GM23338 (cell line): ENCODE data around the gene LCN10. TPM values are rescaled to one million over a fixed set of nuclear protein-coding genes. Genes with fewer than 3 reads are reported as not detected.

ENCODE experiments used
- ATAC-seq: fragments of 200-7000 bp; cut with Tn5 transposase; 3 replicates; pipeline ENCODE4 v1.9.1; 2020
- DNase-seq: peaks from one replicate; pipeline ENCODE4 v3.0.0-alpha.2; 2015; ENCODE audit warnings: low spot score
- H2AFZ ChIP-seq: fragments of 200-600 bp; sonication (generic); 2 replicates; pipeline ENCODE4 v1.8.0; 2016; ENCODE audit warnings: antibody characterized with exemption, mild to moderate bottlenecking, moderate library complexity
- H3F3A ChIP-seq: fragments of 200-600 bp; sonication (generic); replicated peaks from 2 replicates; pipeline ENCODE4 v1.8.0; 2017; ENCODE audit warnings: antibody characterized with exemption, mixed run types, low read depth
- H3K27ac ChIP-seq: fragments of 200-600 bp; sonication (generic); 2 replicates; pipeline ENCODE4 v1.6.1; 2016; ENCODE audit warnings: low read depth
- H3K27me3 ChIP-seq: fragments of 200-600 bp; sonication (generic); 2 replicates; pipeline ENCODE4 v1.8.0; 2016; ENCODE audit warnings: mild to moderate bottlenecking, mixed run types, moderate library complexity; ENCODE audit not compliant: insufficient read depth
- H3K36me3 ChIP-seq: fragments of 200-600 bp; sonication (generic); 2 replicates; pipeline ENCODE4 v1.8.0; 2016; ENCODE audit warnings: mild to moderate bottlenecking; ENCODE audit not compliant: insufficient read depth
- H3K4me1 ChIP-seq: fragments of 200-600 bp; sonication (generic); 2 replicates; pipeline ENCODE4 v1.8.0; 2016; ENCODE audit warnings: mild to moderate bottlenecking, moderate library complexity; ENCODE audit not compliant: insufficient read depth
- H3K4me2 ChIP-seq: fragments of 200-600 bp; sonication (generic); 2 replicates; pipeline ENCODE4 v1.7.1; 2017; ENCODE audit warnings: mixed run types
- H3K4me3 ChIP-seq: fragments of 200-600 bp; sonication (generic); 2 replicates; pipeline ENCODE4 v1.6.1; 2016; ENCODE audit warnings: mixed run types
- H3K79me2 ChIP-seq: fragments of 200-600 bp; sonication (generic); replicated peaks from 2 replicates; pipeline ENCODE4 v1.8.0; 2017; ENCODE audit warnings: mild to moderate bottlenecking; ENCODE audit not compliant: insufficient read depth
- H3K9me2 ChIP-seq: fragments of 200-600 bp; sonication (generic); 2 replicates; pipeline ENCODE4 v1.8.0; 2017; ENCODE audit not compliant: insufficient read depth
- H4K20me1 ChIP-seq: fragments of 200-600 bp; sonication (generic); replicated peaks from 2 replicates; pipeline ENCODE4 v1.8.0; 2017; ENCODE audit warnings: mild to moderate bottlenecking; ENCODE audit not compliant: insufficient read depth
- H3K27ac Mint-ChIP-seq: 2 replicates; pipeline ENCODE4 v1.8.0; 2020; ENCODE audit warnings: inconsistent platforms, mild to moderate bottlenecking, moderate library complexity, mixed read lengths
- H3K27me3 Mint-ChIP-seq: 3 replicates; pipeline ENCODE4 v1.8.0; 2022; ENCODE audit warnings: low read depth, mild to moderate bottlenecking, moderate library complexity, mixed read lengths, inconsistent platforms; ENCODE audit not compliant: insufficient read depth, poor library complexity
- H3K36me3 Mint-ChIP-seq: 3 replicates; pipeline ENCODE4 v1.8.0; 2021; ENCODE audit warnings: low read depth, mild to moderate bottlenecking, inconsistent platforms, moderate library complexity, mixed read lengths
- H3K4me1 Mint-ChIP-seq: 3 replicates; pipeline ENCODE4 v1.8.0; 2020; ENCODE audit warnings: mild to moderate bottlenecking, inconsistent platforms, mixed read lengths
- H3K4me3 Mint-ChIP-seq: 3 replicates; pipeline ENCODE4 v1.8.0; 2021; ENCODE audit warnings: moderate library complexity, mild to moderate bottlenecking, inconsistent platforms, mixed read lengths
- H3K9me3 Mint-ChIP-seq: 3 replicates; pipeline ENCODE4 v1.8.0; 2020; ENCODE audit warnings: moderate library complexity, mild to moderate bottlenecking, inconsistent platforms, mixed read lengths
- CREB1 ChIP-seq: fragments of 250-450 bp; sonication (Bioruptor Pico); IDR thresholded peaks from 2 replicates; pipeline ENCODE4 v1.5.0; 2020; ENCODE audit warnings: low read depth, mild to moderate bottlenecking, moderate library complexity
- EZH2phosphoT487 ChIP-seq: fragments of 200-600 bp; sonication (generic); IDR thresholded peaks from one replicate; pipeline ENCODE4 v1.8.1; 2018; ENCODE audit warnings: antibody characterized with exemption; ENCODE audit not compliant: unreplicated experiment
- NANOG ChIP-seq: IDR thresholded peaks from 2 replicates; pipeline ENCODE4 v1.6.1; 2016; ENCODE audit warnings: antibody characterized with exemption, borderline replicate concordance
- POLR2AphosphoS5 ChIP-seq: IDR thresholded peaks from 2 replicates; pipeline ENCODE4 v1.6.1; 2016; ENCODE audit warnings: antibody characterized with exemption, low read depth
- STAT1 ChIP-seq: IDR thresholded peaks from one replicate; pipeline ENCODE4 v1.6.1; 2016; ENCODE audit warnings: antibody characterized with exemption; ENCODE audit not compliant: unreplicated experiment
- polyA plus RNA-seq: library from polyadenylated mRNA; unstranded; fragments of >200 nt; fragmentation: Nextera tagmentation; extraction: Ambion mirVana; gene quantifications from 2 replicates; pipeline ENCODE4 v1.2.1, GENCODE V29; 2016
- total RNA-seq: library from RNA; depleted of rRNA; stranded (reverse); fragments of >200 nt; shearing (Covaris generic); gene quantifications from 2 replicates; pipeline ENCODE4 v1.2.3, GENCODE V29; 2014
- TF ChIP-seq, protein P1 (sequence below), 2 experiments: fragments of 200-600 bp in 1 of 2; sonication (generic) in 1 of 2; conservative IDR thresholded peaks; 2 replicates each; pipeline versions ENCODE4 v1.5.1 to v1.6.1; 2016 to 2017; ENCODE audit warnings: antibody characterized with exemption in 2 of 2, low read depth in 2 of 2, mild to moderate bottlenecking in 2 of 2, moderate library complexity in 1 of 2
- TF ChIP-seq, protein P2 (sequence below): fragments of 250-450 bp; sonication (Bioruptor Pico); IDR thresholded peaks from 2 replicates; pipeline ENCODE4 v1.5.0; 2020; ENCODE audit warnings: mild to moderate bottlenecking, moderate library complexity

Gene LCN10
- total and polyA plus RNA-seq, 2 experiments from 2014 or later, result 0.45 to 0.74 TPM

DNA sequence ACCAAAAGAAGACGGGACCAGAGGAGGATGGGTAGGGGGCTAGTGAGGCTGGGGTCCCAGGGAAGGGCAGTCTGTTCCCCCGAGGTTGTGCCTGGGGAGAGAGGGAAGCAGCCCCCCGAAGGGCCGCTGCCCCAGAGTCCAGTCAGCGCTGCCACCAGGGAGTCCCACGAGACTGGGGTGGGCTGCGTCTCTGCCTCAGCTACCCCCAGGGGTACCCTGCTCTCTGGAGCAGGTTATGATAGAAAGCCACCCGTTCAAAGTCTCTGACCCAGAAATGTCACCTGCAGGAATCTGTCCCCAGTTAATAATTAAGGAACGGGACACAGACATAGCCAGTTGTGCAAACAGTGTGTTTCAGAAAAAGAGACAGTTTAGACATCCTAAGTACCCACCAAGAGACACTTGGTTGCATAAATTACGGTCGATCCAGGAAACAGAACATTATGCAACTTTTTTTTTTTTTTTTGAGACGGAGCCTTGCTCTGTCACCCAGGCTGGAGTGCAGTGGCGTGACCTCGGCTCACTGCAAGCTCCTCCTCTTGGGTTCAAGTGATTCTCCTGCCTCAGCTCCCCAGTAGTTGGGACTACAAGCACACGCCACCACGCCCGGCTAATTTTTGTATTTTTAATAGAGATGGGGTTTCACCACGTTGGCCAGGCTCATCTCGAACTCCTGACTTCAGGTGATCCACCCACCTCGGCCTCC lies 44.8 kb downstream of the LCN10 start:
- H3K79me2 ChIP-seq, result no peaks in the 10 kb centered on the region
- no peaks in the 10 kb centered on the region for H3K9me2 ChIP-seq
- H3K27ac ChIP-seq, result no peak overlapping the region
- Mint-ChIP-seq H3K4me3 (no peak overlapping the region), H3K27me3 (peaks cover 20% of the 10 kb centered on the region), H3K36me3 (no peaks in the 10 kb centered on the region), H3K4me1 (peaks cover 18% of the 10 kb centered on the region), H3K27ac (no peak overlapping the region), H3K9me3 (no peaks in the 10 kb centered on the region)
- no peak overlapping the region for H3K4me3 ChIP-seq
- no peaks in the 10 kb centered on the region for H4K20me1 ChIP-seq
- TF ChIP-seq CREB1 (no peak), EZH2phosphoT487 (no peak), POLR2AphosphoS5 (no peak), NANOG (no peak), STAT1 (no peak)
- TF ChIP-seq, protein P1, sequence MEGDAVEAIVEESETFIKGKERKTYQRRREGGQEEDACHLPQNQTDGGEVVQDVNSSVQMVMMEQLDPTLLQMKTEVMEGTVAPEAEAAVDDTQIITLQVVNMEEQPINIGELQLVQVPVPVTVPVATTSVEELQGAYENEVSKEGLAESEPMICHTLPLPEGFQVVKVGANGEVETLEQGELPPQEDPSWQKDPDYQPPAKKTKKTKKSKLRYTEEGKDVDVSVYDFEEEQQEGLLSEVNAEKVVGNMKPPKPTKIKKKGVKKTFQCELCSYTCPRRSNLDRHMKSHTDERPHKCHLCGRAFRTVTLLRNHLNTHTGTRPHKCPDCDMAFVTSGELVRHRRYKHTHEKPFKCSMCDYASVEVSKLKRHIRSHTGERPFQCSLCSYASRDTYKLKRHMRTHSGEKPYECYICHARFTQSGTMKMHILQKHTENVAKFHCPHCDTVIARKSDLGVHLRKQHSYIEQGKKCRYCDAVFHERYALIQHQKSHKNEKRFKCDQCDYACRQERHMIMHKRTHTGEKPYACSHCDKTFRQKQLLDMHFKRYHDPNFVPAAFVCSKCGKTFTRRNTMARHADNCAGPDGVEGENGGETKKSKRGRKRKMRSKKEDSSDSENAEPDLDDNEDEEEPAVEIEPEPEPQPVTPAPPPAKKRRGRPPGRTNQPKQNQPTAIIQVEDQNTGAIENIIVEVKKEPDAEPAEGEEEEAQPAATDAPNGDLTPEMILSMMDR (conservative IDR thresholded peaks at IDR 0.05; ENCODE audit: low read depth in 2 of 2), result no peak
- TF ChIP-seq, protein P2, sequence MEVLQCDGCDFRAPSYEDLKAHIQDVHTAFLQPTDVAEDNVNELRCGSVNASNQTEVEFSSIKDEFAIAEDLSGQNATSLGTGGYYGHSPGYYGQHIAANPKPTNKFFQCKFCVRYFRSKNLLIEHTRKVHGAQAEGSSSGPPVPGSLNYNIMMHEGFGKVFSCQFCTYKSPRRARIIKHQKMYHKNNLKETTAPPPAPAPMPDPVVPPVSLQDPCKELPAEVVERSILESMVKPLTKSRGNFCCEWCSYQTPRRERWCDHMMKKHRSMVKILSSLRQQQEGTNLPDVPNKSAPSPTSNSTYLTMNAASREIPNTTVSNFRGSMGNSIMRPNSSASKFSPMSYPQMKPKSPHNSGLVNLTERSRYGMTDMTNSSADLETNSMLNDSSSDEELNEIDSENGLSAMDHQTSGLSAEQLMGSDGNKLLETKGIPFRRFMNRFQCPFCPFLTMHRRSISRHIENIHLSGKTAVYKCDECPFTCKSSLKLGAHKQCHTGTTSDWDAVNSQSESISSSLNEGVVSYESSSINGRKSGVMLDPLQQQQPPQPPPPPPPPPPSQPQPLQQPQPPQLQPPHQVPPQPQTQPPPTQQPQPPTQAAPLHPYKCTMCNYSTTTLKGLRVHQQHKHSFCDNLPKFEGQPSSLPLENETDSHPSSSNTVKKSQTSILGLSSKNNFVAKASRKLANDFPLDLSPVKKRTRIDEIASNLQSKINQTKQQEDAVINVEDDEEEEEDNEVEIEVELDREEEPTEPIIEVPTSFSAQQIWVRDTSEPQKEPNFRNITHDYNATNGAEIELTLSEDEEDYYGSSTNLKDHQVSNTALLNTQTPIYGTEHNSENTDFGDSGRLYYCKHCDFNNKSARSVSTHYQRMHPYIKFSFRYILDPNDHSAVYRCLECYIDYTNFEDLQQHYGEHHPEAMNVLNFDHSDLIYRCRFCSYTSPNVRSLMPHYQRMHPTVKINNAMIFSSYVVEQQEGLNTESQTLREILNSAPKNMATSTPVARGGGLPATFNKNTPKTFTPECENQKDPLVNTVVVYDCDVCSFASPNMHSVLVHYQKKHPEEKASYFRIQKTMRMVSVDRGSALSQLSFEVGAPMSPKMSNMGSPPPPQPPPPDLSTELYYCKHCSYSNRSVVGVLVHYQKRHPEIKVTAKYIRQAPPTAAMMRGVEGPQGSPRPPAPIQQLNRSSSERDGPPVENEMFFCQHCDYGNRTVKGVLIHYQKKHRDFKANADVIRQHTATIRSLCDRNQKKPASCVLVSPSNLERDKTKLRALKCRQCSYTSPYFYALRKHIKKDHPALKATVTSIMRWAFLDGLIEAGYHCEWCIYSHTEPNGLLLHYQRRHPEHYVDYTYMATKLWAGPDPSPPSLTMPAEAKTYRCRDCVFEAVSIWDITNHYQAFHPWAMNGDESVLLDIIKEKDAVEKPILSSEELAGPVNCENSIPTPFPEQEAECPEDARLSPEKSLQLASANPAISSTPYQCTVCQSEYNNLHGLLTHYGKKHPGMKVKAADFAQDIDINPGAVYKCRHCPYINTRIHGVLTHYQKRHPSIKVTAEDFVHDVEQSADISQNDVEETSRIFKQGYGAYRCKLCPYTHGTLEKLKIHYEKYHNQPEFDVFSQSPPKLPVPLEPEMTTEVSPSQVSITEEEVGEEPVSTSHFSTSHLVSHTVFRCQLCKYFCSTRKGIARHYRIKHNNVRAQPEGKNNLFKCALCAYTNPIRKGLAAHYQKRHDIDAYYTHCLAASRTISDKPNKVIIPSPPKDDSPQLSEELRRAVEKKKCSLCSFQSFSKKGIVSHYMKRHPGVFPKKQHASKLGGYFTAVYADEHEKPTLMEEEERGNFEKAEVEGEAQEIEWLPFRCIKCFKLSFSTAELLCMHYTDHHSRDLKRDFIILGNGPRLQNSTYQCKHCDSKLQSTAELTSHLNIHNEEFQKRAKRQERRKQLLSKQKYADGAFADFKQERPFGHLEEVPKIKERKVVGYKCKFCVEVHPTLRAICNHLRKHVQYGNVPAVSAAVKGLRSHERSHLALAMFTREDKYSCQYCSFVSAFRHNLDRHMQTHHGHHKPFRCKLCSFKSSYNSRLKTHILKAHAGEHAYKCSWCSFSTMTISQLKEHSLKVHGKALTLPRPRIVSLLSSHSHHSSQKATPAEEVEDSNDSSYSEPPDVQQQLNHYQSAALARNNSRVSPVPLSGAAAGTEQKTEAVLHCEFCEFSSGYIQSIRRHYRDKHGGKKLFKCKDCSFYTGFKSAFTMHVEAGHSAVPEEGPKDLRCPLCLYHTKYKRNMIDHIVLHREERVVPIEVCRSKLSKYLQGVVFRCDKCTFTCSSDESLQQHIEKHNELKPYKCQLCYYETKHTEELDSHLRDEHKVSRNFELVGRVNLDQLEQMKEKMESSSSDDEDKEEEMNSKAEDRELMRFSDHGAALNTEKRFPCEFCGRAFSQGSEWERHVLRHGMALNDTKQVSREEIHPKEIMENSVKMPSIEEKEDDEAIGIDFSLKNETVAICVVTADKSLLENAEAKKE (CRISPR knock-in tag), result no peak
- no peaks in the 10 kb centered on the region; the same call in 1 of the 2 replicates for H3K4me1 ChIP-seq
- DNase-seq (no peak), ATAC-seq (no peak)
- H3F3A ChIP-seq, result no peaks in the 10 kb centered on the region
- no peaks in the 10 kb centered on the region for H3K36me3 ChIP-seq
- H2AFZ ChIP-seq, result no peak overlapping the region
- H3K4me2 ChIP-seq, result no peak overlapping the region
- H3K27me3 ChIP-seq, result no peaks in the 10 kb centered on the region
